Hepatic stellate cell (primary cell): ENCODE results near the gene FAM168B.

Experiments
- DNase-seq: peaks from one replicate; pipeline ENCODE4 v3.0.0; 2011; ENCODE audit warnings: low spot score

Gene FAM168B

DNA sequence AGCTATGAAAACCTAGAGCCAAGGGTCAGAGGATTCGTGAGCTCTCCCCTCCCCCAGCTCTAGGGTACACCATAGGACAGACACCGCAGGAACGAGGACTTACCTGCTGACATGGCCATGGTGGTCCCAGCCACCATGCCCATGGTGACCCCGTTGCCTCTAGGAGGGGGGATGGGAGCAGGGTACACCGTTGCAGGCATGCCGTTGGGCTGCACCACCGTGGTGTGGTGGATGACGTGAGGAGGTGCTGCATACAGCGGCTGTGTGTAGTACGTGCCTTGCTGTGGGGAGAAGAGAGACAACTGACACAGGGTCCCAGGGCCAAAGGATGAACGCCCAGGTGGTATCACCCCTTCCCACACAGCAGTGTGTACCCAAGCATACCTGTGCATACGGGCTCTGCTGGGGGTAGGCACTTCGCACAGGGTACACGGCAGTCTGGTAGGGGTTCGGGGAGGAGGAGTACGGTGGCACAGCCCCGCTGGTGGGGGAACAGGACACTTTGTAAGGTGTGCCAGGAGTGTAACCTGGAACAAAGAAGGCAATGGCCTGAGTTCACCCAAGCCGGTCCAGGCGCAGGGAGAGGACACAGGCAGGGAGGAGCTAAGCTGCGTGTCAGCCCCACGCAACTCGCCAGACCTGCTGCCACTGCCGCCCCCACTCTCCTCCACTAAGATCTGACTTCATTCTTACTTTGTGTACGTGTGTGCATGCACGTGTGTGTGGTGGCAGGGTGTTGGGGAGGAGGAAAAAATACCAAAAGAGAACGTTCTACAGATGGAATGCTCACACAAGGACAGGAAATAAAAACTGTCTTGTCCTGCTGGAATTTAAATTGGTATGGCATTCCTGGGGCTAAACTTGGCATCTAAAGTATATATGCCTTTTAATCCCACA, 37.8 kb downstream of the FAM168B start:
- peak; percentile 49 for DNase-seq

DNA sequence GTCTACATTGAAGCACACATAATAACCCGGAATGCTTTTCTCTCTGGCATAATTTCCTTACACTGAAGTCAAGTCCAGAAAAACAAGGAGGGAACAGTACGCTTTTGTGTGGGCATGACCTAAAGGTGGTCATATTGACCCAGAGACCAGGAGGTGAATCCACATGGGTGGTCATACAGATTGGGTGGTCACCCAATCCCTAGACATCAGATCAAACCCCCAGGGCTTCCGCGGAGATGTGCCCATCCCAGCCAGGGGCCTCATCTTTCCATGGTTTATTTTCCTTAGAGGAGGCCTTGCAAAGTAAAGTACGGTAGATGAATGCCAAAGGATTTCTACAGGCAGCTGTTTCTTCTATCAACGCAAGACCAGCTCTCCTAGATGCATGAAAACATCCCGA, 38.8 kb downstream of the FAM168B start:
- no peak for DNase-seq

DNA sequence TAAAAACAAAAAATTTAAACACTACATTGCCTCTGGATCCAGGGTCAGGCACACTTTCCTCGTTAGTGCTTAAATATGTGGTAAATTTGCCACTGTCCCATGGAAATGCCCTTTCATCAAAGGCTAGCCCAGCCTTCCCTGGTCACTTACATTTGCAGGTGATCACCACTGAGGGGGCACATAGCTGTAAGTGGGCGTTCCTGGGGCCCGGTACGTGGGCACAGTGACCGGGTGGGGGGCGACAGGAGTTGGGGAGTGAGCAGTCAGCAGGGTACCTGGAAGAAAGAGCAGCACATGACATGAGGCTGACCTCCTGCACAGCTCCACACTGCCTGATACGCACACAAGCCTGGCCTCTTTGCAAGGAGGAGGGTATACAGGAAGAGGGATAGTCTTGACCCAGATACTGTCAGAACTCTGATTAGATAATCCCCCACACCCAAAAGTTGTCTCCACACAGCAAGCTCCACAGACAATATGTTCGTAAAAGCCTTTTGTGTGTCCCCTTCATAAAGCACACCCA, 40.5 kb downstream of the FAM168B start:
- DNase-seq, result no peak

- no peak for DNase-seq
Observed at GRCh38 chr2:131050896-131051295, 42.4 kb downstream of the FAM168B start.

- DNase-seq, result no peak
Observed at GRCh38 chr2:131049150-131049718, 44.0 kb downstream of the FAM168B start.

DNA sequence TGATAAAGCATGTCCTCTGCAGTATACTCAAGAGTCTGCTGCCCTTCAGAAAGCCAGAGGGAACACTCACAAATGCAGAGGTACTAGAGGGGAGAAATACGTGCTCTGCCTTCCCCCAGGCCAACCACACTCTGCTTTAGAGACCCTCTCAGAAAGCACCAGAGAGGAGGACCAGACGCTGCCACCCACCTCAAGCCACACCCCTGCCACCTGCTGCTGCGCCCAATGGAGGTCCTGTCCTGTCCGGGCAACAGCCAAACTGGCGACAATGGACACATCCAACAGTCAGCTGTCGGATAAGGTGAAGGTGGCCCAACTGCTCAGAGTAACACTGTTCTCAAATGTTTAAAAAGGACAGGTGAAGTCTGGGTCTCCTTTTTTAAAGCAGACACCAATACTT, 44.6 kb downstream of the FAM168B start:
- DNase-seq, result no peak

- DNase-seq, result no peak
Observed at GRCh38 chr2:131047920-131048560, 45.2 kb downstream of the FAM168B start.

- no peak for DNase-seq
Observed at GRCh38 chr2:131046918-131047652, 46.2 kb downstream of the FAM168B start.

DNA sequence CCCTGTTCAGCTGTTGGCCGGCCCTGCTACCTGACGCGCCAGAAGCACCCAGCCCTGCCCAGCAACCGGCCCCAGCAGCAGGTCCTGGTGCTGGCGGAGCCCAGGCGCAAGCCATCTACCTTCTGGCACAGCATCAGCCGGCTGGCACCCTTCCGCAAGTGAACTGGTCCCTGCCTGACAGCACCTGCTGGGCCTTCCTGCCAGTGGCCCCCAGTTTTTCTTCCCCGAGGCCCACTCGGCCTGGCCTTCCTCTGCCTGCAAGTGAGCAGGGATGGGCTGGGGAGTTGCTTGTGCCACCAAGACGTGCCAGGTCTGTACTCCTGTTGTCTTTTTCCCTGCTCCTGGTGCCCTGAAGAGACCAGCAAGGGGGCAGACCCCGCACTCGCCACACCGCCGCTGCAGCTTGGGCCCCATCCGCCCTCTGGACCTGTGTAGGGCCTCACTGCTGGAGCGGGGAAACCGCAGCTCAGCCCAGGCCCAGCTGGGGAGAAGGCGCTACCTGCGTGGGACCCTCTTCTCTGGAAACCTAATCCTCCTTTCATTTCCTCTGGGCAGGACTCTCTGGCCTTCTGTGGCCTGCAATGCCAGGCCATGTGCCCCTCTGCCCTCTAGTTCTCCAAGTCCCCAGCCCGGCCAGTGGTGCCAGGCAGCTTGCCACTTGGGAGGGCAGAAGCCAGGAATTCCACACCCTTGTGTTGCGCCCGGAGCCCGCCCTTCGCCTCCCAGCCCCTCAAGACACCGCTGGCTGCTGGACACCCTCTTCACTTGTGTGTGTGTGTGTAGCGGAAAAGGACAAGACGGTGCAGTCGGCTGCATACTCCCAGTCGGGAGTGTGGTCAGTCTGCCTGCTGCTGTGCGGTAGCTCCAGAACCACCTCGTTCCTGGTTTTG, 47.0 kb downstream of the FAM168B start:
- DNase-seq, result no peak

DNA sequence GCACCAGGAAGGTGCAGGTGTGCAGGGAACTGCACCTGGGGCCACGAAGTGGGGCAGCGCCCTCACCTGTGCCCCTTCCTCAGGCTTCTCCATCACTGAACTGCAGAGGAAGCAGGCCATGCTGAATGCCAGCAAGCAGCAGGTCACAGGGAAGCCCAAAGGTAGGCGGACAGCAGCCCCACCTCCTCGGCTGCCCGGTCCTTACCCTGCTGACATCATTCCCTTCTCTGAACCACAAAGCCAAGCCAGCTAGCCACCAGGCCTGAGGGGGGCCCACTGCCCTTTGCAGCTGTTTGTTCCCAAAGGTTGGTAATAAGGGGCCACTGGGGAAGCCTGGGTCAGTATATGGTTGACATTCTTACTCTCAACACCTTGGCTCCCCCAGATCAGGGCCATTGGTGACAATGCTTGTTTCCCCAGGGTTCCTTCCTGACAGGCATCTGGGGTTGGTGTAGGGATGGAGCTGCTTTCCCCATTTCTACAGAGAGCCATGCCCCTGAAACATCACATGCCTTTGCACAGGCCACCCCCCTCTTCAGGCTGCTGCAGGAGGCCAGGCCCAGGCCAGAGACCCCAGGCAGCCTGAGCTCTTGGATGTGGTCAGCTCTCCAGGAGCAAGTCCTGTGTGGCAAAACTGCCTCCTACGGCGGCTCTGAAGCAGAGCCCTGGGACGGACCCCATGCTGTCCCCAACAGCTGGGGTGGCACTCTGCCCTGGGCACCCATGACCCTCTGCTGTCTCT, 47.8 kb downstream of the FAM168B start:
- DNase-seq, result no peak

GRCh38 chr2:131044757-131045150, 48.5 kb downstream of the FAM168B start:
- no peak for DNase-seq

GRCh38 chr2:131044075-131044756, 49.0 kb downstream of the FAM168B start:
- DNase-seq, result no peak

GRCh38 chr2:131043199-131044074, 49.8 kb downstream of the FAM168B start:
- no peak for DNase-seq

GRCh38 chr2:131042148-131042775, 51.0 kb downstream of the FAM168B start:
- no peak for DNase-seq

DNA sequence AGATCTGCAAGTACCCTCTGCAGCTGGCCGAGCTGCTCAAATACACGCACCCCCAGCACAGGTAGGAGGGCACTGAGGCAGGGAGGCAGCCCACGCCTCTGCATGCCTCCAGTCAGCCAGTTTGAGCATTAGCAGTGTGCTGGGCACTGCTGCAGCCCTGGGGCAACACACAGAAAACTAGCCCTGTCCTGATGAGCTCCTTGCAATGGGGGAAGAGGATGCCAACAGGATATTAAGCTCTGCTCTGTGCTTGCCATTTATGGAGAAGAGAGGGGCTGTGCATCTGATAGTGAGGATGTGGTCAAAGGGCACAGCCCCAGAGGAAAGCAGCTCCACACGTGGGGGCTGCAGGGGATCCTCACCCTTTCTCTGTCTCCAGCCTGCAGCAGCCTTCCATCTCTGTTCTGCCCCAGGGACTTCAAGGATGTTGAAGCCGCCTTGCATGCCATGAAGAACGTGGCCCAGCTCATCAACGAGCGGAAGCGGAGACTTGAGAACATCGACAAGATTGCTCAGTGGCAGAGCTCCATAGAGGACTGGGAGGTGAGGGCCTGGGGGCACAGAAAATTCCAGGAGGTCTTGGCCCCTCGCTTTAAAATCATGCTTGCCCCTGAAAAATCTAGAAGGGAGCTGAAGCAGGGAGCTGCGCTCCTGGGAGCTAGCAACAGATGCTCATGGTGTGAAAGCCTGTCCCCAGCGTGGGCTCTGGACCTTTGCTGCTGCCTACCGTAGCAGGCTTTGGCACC, 51.7 kb downstream of the FAM168B start:
- DNase-seq, result no peak

GRCh38 chr2:131040661-131041401, 52.4 kb downstream of the FAM168B start:
- DNase-seq, result peak; percentile 49
